ENCODE data around the gene HERPUD1. TPM values are rescaled to one million over a fixed set of nuclear protein-coding genes. Genes with fewer than 3 reads are reported as not detected.

The HERPUD1 gene
- total RNA-seq, 1 experiment from 2014 or later = 45.2 TPM

- Histone ChIP-seq H3K9me3 (ENCODE audit: control insufficient read depth, insufficient read depth, low read depth, low read length) (no peaks in the 10 kb centered on the region), H3K4me1 (ENCODE audit: control insufficient read depth, insufficient read depth, low read length) (no peaks in the 10 kb centered on the region), H3K27ac (ENCODE audit: low read length) (no peak overlapping the region), H3K36me3 (ENCODE audit: control insufficient read depth, insufficient read depth, low read length) (no peaks in the 10 kb centered on the region), H3K4me3 (ENCODE audit: low read depth in 2 of 2, low read length in 2 of 2) (no peak overlapping the region), H3K27me3 (ENCODE audit: control insufficient read depth, insufficient read depth, low read length) (no peaks in the 10 kb centered on the region)
- CTCF ChIA-PET = interaction anchor here (0.7 kb wide), 1 partner anchor 121 kb away, joined by 3 read pairs; the partner anchor contains the start of gene CPNE2
- no TSS peak for BruUV-seq (replicated peaks)
- ATAC-seq (no peak), DNase-seq (ENCODE audit: low read depth, low spot score) (no peak)
- TF ChIP-seq POLR2AphosphoS5 (IDR thresholded peaks at IDR 0.05; ENCODE audit: low read depth, low read length) (no peak), SIN3A (IDR thresholded peaks at IDR 0.05; ENCODE audit: borderline replicate concordance, insufficient read depth, low read depth, low read length) (no peak), TCF7L2 (IDR thresholded peaks at IDR 0.05; ENCODE audit: low read depth, low read length) (no peak), REST (IDR thresholded peaks at IDR 0.05; ENCODE audit: insufficient read depth in 1 of 2, low read depth in 2 of 2, low read length in 1 of 2) (no peak)
- POLR2A ChIA-PET = no interaction called here
- intact Hi-C loops (cut with micrococcal nuclease; ENCODE audit: unreplicated experiment) = no loop called here
- in situ Hi-C loops (cut with HindIII; ENCODE audit: low pct_unique_long_range_greater_than_20kb, low sequenced_read_pairs) = no loop called here
Observed at GRCh38 chr16:56971768-56972043, 39.8 kb downstream of the HERPUD1 start.

- BruUV-seq (replicated peaks) = no TSS peak
- Histone ChIP-seq H3K27me3 (ENCODE audit: control insufficient read depth, insufficient read depth, low read length) (no peaks in the 10 kb centered on the region), H3K27ac (ENCODE audit: low read length) (no peak overlapping the region), H3K9me3 (ENCODE audit: control insufficient read depth, insufficient read depth, low read depth, low read length) (no peaks in the 10 kb centered on the region), H3K36me3 (ENCODE audit: control insufficient read depth, insufficient read depth, low read length) (no peaks in the 10 kb centered on the region), H3K4me3 (ENCODE audit: low read depth in 2 of 2, low read length in 2 of 2) (no peak overlapping the region), H3K4me1 (ENCODE audit: control insufficient read depth, insufficient read depth, low read length) (no peaks in the 10 kb centered on the region)
- DNase-seq (ENCODE audit: low read depth, low spot score) (no peak), ATAC-seq (no peak)
- ChIA-PET CTCF (interaction anchor here (0.7 kb wide), 2 partner anchors 120 to 763 kb away, joined by 3 read pairs; partner anchors contain the start of genes CPNE2 and KATNB1), POLR2A (interaction anchor here (0.6 kb wide), 1 partner anchor 50 kb away, joined by 3 read pairs; no protein-coding TSS in a partner anchor)
- no peak for TF ChIP-seq POLR2AphosphoS5 (IDR thresholded peaks at IDR 0.05; ENCODE audit: low read depth, low read length)
- TF ChIP-seq SIN3A (IDR thresholded peaks at IDR 0.05; ENCODE audit: borderline replicate concordance, insufficient read depth, low read depth, low read length) = no peak
- no peak for TF ChIP-seq CTCF (IDR thresholded peaks at IDR 0.05)
- no peak for TF ChIP-seq TCF7L2 (IDR thresholded peaks at IDR 0.05; ENCODE audit: low read depth, low read length)
- no peak for TF ChIP-seq REST (IDR thresholded peaks at IDR 0.05; ENCODE audit: insufficient read depth in 1 of 2, low read depth in 2 of 2, low read length in 1 of 2)
- in situ Hi-C loops (cut with HindIII; ENCODE audit: low pct_unique_long_range_greater_than_20kb, low sequenced_read_pairs) (no loop called here), intact Hi-C loops (cut with micrococcal nuclease; ENCODE audit: unreplicated experiment) (no loop called here)
Observed at GRCh38 chr16:56972403-56973293, 40.7 kb downstream of the HERPUD1 start.
